Neural cell (in vitro differentiated cells): ENCODE measurements around the gene GRM5. TPM values are rescaled to one million over a fixed set of nuclear protein-coding genes. Genes with fewer than 3 reads are reported as not detected.
"Not testable (repeated sequence)": the region's sequence is repeated elsewhere in the genome, so short reads cannot be mapped to it uniquely, and the experiment has no call there.

Experiments
- H2AFZ ChIP-seq: fragments of 200-600, 300-800 bp; sonication (generic), shearing (Covaris generic); 2 replicates; pipeline ENCODE4 v1.6.0; 2014; ENCODE audit warnings: low read depth, mild to moderate bottlenecking, antibody characterized with exemption, low read length, moderate library complexity
- H3F3A ChIP-seq: fragments of 200-600 bp; shearing (Covaris generic); 2 replicates; pipeline ENCODE4 v1.6.1; 2016; ENCODE audit warnings: mild to moderate bottlenecking, moderate library complexity, mixed read lengths, antibody characterized with exemption, low read length; ENCODE audit not compliant: insufficient read depth, poor library complexity, severe bottlenecking
- H3K27ac ChIP-seq: fragments of 200-600, 300-800 bp; sonication (generic), shearing (Covaris generic); 2 replicates; pipeline ENCODE4 v1.5.1; 2014; ENCODE audit warnings: mild to moderate bottlenecking, low read length, moderate library complexity
- H3K27me3 ChIP-seq: fragments of 300-800, 200-600 bp; sonication (generic), shearing (Covaris generic); 2 replicates; pipeline ENCODE4 v1.6.0; 2014; ENCODE audit warnings: mild to moderate bottlenecking, low read depth, low read length, moderate library complexity; ENCODE audit not compliant: insufficient read depth
- H3K36me3 ChIP-seq: fragments of 300-800, 200-600 bp; sonication (generic), shearing (Covaris generic); 2 replicates; pipeline ENCODE4 v1.5.1; 2014; ENCODE audit warnings: mild to moderate bottlenecking, antibody characterized with exemption, low read length, moderate library complexity; ENCODE audit not compliant: insufficient read depth
- H3K4me2 ChIP-seq: fragments of 300-800, 200-600 bp; sonication (generic), shearing (Covaris generic); 2 replicates; pipeline ENCODE4 v1.6.0; 2014; ENCODE audit warnings: mild to moderate bottlenecking, low read length
- H3K4me3 ChIP-seq: fragments of 300-800, 200-600 bp; sonication (generic), shearing (Covaris generic); 2 replicates; pipeline ENCODE4 v1.5.1; 2014; ENCODE audit warnings: mild to moderate bottlenecking, low read length, moderate library complexity
- H3K79me2 ChIP-seq: fragments of 200-600 bp; shearing (Covaris generic); replicated peaks from 2 replicates; pipeline ENCODE4 v1.6.0; 2014; ENCODE audit warnings: mild to moderate bottlenecking, low read length, moderate library complexity; ENCODE audit not compliant: insufficient read depth
- H3K9ac ChIP-seq: fragments of 300-800, 200-600 bp; sonication (generic), shearing (Covaris generic); 2 replicates; pipeline ENCODE4 v1.6.1; 2016; ENCODE audit warnings: mild to moderate bottlenecking, low read length, mixed read lengths
- H3K9me2 ChIP-seq: fragments of 200-600 bp; shearing (Covaris generic); 2 replicates; pipeline ENCODE4 v1.6.1; 2016; ENCODE audit warnings: mild to moderate bottlenecking, low read length, mixed read lengths; ENCODE audit not compliant: insufficient read depth
- H3K9me3 ChIP-seq: fragments of 200-600, 300-800 bp; sonication (generic), shearing (Covaris generic); 2 replicates; pipeline ENCODE4 v1.6.1; 2016; ENCODE audit warnings: mild to moderate bottlenecking, mixed run types, low read length, moderate library complexity, mixed read lengths
- H4K20me1 ChIP-seq: fragments of 200-600 bp; shearing (Covaris generic); 2 replicates; pipeline ENCODE4 v1.6.1; 2016; ENCODE audit warnings: mild to moderate bottlenecking, mixed run types; ENCODE audit not compliant: insufficient read depth
- EP300 ChIP-seq: fragments of 450-650 bp; conservative IDR thresholded peaks from 2 replicates; pipeline ENCODE4 v1.6.1; 2014; ENCODE audit warnings: antibody characterized with exemption, mild to moderate bottlenecking, moderate library complexity; ENCODE audit not compliant: poor library complexity, severe bottlenecking
- EZH2 ChIP-seq: fragments of 200-600, 300-800 bp; shearing (Covaris generic), sonication (generic); IDR thresholded peaks from 2 replicates; pipeline ENCODE4 v1.6.1; 2014; ENCODE audit warnings: antibody characterized with exemption, low read length, borderline replicate concordance, mild to moderate bottlenecking; ENCODE audit not compliant: insufficient read depth, poor library complexity, severe bottlenecking
- MXI1 ChIP-seq: fragments of 450-650 bp; conservative IDR thresholded peaks from 2 replicates; pipeline ENCODE4 v1.6.1; 2014; ENCODE audit warnings: antibody characterized with exemption, mild to moderate bottlenecking; ENCODE audit not compliant: poor library complexity, severe bottlenecking
- POLR2AphosphoS5 ChIP-seq: IDR thresholded peaks from 2 replicates; pipeline ENCODE4 v1.6.1; 2012
- RAD21 ChIP-seq: fragments of 450-650 bp; conservative IDR thresholded peaks from 2 replicates; pipeline ENCODE4 v1.6.1; 2014; ENCODE audit warnings: antibody characterized with exemption, mild to moderate bottlenecking, moderate library complexity
- SMC3 ChIP-seq: fragments of 450-650 bp; conservative IDR thresholded peaks from 2 replicates; pipeline ENCODE4 v1.6.1; 2014; ENCODE audit warnings: antibody characterized with exemption, mild to moderate bottlenecking, moderate library complexity; ENCODE audit not compliant: poor library complexity
- TAF1 ChIP-seq: IDR thresholded peaks from 2 replicates; pipeline ENCODE4 v1.6.1; 2012; ENCODE audit warnings: low read depth
- polyA plus RNA-seq: library from polyadenylated mRNA; depleted of rRNA; stranded (reverse); fragments of >200 nt; gene quantifications from 2 replicates; pipeline ENCODE4 v1.2.3, GENCODE V29; 2014
- TF ChIP-seq, protein P1 (sequence below): IDR thresholded peaks from 2 replicates; pipeline ENCODE4 v1.6.1; 2012; ENCODE audit warnings: borderline replicate concordance
- TF ChIP-seq, protein P2 (sequence below): fragments of 450-650 bp; IDR thresholded peaks from 2 replicates; pipeline ENCODE4 v1.5.1; 2014; ENCODE audit warnings: antibody characterized with exemption, mild to moderate bottlenecking, moderate library complexity; ENCODE audit not compliant: poor library complexity, severe bottlenecking

GRM5 gene
- polyA plus RNA-seq, 1 donor from 2014 or later = 11.8 TPM

DNA sequence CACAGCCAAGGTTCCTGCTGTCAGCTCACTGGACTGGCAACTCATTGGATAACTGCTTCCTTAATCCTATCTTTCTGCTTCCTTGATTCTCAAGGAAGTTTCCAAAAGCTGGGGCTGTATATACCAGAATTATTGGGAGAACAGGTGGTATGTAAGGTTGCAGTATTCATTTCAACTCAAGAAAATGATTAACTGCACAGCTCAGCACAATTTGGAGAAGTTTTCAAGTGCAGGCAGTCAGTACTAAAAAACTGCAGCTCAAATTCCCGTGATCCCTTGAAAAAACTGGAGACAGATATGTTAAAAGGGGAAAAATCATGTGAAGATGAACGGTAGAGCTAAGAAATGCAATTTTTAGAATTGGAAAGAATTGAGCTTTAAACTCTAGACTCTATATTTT, 44.4 kb downstream of the GRM5 start:
- no peaks in the 10 kb centered on the region for H3F3A ChIP-seq
- no peak overlapping the region for H3K9ac ChIP-seq
- no peak overlapping the region for H3K27ac ChIP-seq
- no peaks in the 10 kb centered on the region for H3K27me3 ChIP-seq
- no peaks in the 10 kb centered on the region for H3K9me3 ChIP-seq
- H3K79me2 ChIP-seq = no peaks in the 10 kb centered on the region
- H3K9me2 ChIP-seq = no peaks in the 10 kb centered on the region
- H2AFZ ChIP-seq = no peak overlapping the region
- H3K4me2 ChIP-seq = no peak overlapping the region
- no peak for TF ChIP-seq SMC3
- TF ChIP-seq, protein P1, sequence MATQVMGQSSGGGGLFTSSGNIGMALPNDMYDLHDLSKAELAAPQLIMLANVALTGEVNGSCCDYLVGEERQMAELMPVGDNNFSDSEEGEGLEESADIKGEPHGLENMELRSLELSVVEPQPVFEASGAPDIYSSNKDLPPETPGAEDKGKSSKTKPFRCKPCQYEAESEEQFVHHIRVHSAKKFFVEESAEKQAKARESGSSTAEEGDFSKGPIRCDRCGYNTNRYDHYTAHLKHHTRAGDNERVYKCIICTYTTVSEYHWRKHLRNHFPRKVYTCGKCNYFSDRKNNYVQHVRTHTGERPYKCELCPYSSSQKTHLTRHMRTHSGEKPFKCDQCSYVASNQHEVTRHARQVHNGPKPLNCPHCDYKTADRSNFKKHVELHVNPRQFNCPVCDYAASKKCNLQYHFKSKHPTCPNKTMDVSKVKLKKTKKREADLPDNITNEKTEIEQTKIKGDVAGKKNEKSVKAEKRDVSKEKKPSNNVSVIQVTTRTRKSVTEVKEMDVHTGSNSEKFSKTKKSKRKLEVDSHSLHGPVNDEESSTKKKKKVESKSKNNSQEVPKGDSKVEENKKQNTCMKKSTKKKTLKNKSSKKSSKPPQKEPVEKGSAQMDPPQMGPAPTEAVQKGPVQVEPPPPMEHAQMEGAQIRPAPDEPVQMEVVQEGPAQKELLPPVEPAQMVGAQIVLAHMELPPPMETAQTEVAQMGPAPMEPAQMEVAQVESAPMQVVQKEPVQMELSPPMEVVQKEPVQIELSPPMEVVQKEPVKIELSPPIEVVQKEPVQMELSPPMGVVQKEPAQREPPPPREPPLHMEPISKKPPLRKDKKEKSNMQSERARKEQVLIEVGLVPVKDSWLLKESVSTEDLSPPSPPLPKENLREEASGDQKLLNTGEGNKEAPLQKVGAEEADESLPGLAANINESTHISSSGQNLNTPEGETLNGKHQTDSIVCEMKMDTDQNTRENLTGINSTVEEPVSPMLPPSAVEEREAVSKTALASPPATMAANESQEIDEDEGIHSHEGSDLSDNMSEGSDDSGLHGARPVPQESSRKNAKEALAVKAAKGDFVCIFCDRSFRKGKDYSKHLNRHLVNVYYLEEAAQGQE = no peak
- no peak for TF ChIP-seq EP300
- TF ChIP-seq, protein P2, sequence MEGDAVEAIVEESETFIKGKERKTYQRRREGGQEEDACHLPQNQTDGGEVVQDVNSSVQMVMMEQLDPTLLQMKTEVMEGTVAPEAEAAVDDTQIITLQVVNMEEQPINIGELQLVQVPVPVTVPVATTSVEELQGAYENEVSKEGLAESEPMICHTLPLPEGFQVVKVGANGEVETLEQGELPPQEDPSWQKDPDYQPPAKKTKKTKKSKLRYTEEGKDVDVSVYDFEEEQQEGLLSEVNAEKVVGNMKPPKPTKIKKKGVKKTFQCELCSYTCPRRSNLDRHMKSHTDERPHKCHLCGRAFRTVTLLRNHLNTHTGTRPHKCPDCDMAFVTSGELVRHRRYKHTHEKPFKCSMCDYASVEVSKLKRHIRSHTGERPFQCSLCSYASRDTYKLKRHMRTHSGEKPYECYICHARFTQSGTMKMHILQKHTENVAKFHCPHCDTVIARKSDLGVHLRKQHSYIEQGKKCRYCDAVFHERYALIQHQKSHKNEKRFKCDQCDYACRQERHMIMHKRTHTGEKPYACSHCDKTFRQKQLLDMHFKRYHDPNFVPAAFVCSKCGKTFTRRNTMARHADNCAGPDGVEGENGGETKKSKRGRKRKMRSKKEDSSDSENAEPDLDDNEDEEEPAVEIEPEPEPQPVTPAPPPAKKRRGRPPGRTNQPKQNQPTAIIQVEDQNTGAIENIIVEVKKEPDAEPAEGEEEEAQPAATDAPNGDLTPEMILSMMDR = no peak
- no peak for TF ChIP-seq MXI1
- TF ChIP-seq POLR2AphosphoS5 = no peak
- TF ChIP-seq RAD21 = no peak
- TF ChIP-seq TAF1 = no peak
- TF ChIP-seq EZH2 = no peak
- H3K4me3 ChIP-seq = no peak overlapping the region
- H4K20me1 ChIP-seq = no peaks in the 10 kb centered on the region
- H3K36me3 ChIP-seq = no peaks in the 10 kb centered on the region

GRCh38 chr11:89019827-89020547, 45.8 kb downstream of the GRM5 start:
- not testable (repeated sequence) for H4K20me1 ChIP-seq

DNA sequence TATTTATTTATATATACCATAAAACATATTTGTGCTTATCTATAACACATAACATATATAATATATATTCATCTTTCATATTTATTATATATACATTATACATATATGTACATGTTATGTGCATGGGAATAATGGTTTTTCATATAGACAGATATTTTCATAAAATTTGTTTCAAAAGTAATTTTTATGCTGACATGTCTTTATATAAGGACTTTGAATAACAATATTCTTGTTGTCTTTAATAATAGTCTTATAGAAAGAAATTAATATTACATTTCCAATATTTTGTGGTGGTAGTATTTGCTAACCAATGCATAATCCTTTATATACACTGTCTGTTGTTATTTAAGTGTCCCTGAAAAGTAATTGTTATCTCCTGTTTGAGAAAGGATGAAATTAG, 49.6 kb downstream of the GRM5 start:
- no peak overlapping the region for H3K4me2 ChIP-seq
- no peak for TF ChIP-seq SMC3
- TF ChIP-seq, protein P1 = no peak
- TF ChIP-seq EP300 = no peak
- TF ChIP-seq POLR2AphosphoS5 = no peak
- no peak for TF ChIP-seq TAF1
- TF ChIP-seq, protein P2 = no peak
- TF ChIP-seq EZH2 = no peak
- no peak for TF ChIP-seq MXI1
- TF ChIP-seq RAD21 = no peak

More at GRCh38 chr11:89019827-89020547, 45.8 kb downstream of the GRM5 start:
- not testable (repeated sequence) for H3K36me3 ChIP-seq, H3K9me2 ChIP-seq, H3K9me3 ChIP-seq, H3K27me3 ChIP-seq, H3F3A ChIP-seq, H3K27ac ChIP-seq, H3K9ac ChIP-seq, H3K79me2 ChIP-seq, H3K4me2 ChIP-seq, H2AFZ ChIP-seq, H3K4me3 ChIP-seq

More for the DNA sequence above, 49.6 kb downstream of the GRM5 start:
- Histone ChIP-seq H3K27ac (no peak overlapping the region), H3K9me3 (no peaks in the 10 kb centered on the region), H3K9ac (no peak overlapping the region), H3K27me3 (no peaks in the 10 kb centered on the region), H3K36me3 (no peaks in the 10 kb centered on the region), H4K20me1 (no peaks in the 10 kb centered on the region), H3F3A (no peaks in the 10 kb centered on the region), H3K9me2 (no peaks in the 10 kb centered on the region), H2AFZ (no peak overlapping the region), H3K79me2 (no peaks in the 10 kb centered on the region), H3K4me3 (no peak overlapping the region)
